ENCODE results near the gene DBP.

- TF ChIP-seq CTCF (conservative IDR thresholded peaks at IDR 0.05; ENCODE audit: low read depth, low read length): no peak
- TF ChIP-seq EZH2 (IDR thresholded peaks at IDR 0.05; ENCODE audit: borderline replicate concordance, low read depth, low read length, poor library complexity, severe bottlenecking): no peak
These were observed 39.7 kb upstream of the DBP start for GRCh38 chr19:48676887-48677286.

Measured in A673 (cell line).